HL-60 (cell line): ENCODE results near the gene MPRIP.
"Not testable (repeated sequence)": the region's sequence is repeated elsewhere in the genome, so short reads cannot be mapped to it uniquely, and the experiment has no call there.

Experiments used
- DNase-seq, 2 experiments: peaks; one replicate each; pipeline ENCODE4 v3.0.0-alpha.2; 2010 to 2020; ENCODE audit warnings: low read depth in 1 of 2, low spot score in 1 of 2
- H3K27ac ChIP-seq: fragments of 250-450 bp; sonication (Bioruptor Pico); replicated peaks from 2 replicates; pipeline ENCODE4 v1.5.1; 2020; ENCODE audit warnings: mild to moderate bottlenecking, moderate library complexity
- H3K27me3 ChIP-seq: fragments of 250-450 bp; sonication (Bioruptor Pico); 2 replicates; pipeline ENCODE4 v1.5.1; 2021; ENCODE audit warnings: mild to moderate bottlenecking, moderate library complexity; ENCODE audit not compliant: insufficient read depth, poor library complexity, severe bottlenecking
- H3K4me3 ChIP-seq: replicated peaks from 2 replicates; pipeline ENCODE4 v1.5.1; 2011; ENCODE audit warnings: mild to moderate bottlenecking, control low read depth, low read length; ENCODE audit not compliant: insufficient read depth
- GABPA ChIP-seq: IDR thresholded peaks from 2 replicates; pipeline ENCODE4 v1.6.1; 2012; ENCODE audit warnings: low read depth
- POLR2AphosphoS5 ChIP-seq: IDR thresholded peaks from 2 replicates; pipeline ENCODE4 v1.6.1; 2012; ENCODE audit warnings: low read depth
- REST ChIP-seq: IDR thresholded peaks from 2 replicates; pipeline ENCODE4 v1.6.1; 2012; ENCODE audit warnings: low read depth; ENCODE audit not compliant: insufficient replicate concordance
- SPI1 ChIP-seq: IDR thresholded peaks from 2 replicates; pipeline ENCODE4 v1.6.1; 2012; ENCODE audit warnings: low read depth, mild to moderate bottlenecking, borderline replicate concordance
- TF ChIP-seq, protein P1 (sequence below): IDR thresholded peaks from one replicate; pipeline ENCODE4 v1.5.1; 2011; ENCODE audit warnings: low read length, control low read depth, inconsistent platforms; ENCODE audit not compliant: insufficient read depth

The MPRIP gene

GRCh38 chr17:17001874-17002520 is 40.3 kb upstream of the MPRIP start:
- no peak for TF ChIP-seq GABPA
- TF ChIP-seq, protein P1, sequence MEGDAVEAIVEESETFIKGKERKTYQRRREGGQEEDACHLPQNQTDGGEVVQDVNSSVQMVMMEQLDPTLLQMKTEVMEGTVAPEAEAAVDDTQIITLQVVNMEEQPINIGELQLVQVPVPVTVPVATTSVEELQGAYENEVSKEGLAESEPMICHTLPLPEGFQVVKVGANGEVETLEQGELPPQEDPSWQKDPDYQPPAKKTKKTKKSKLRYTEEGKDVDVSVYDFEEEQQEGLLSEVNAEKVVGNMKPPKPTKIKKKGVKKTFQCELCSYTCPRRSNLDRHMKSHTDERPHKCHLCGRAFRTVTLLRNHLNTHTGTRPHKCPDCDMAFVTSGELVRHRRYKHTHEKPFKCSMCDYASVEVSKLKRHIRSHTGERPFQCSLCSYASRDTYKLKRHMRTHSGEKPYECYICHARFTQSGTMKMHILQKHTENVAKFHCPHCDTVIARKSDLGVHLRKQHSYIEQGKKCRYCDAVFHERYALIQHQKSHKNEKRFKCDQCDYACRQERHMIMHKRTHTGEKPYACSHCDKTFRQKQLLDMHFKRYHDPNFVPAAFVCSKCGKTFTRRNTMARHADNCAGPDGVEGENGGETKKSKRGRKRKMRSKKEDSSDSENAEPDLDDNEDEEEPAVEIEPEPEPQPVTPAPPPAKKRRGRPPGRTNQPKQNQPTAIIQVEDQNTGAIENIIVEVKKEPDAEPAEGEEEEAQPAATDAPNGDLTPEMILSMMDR: peak; percentile 27
- Histone ChIP-seq H3K27ac (no peak overlapping the region), H3K4me3 (no peak overlapping the region), H3K27me3 (no peaks in the 10 kb centered on the region)
- peak in 1 of 2 experiments; percentile 24 for DNase-seq

DNA sequence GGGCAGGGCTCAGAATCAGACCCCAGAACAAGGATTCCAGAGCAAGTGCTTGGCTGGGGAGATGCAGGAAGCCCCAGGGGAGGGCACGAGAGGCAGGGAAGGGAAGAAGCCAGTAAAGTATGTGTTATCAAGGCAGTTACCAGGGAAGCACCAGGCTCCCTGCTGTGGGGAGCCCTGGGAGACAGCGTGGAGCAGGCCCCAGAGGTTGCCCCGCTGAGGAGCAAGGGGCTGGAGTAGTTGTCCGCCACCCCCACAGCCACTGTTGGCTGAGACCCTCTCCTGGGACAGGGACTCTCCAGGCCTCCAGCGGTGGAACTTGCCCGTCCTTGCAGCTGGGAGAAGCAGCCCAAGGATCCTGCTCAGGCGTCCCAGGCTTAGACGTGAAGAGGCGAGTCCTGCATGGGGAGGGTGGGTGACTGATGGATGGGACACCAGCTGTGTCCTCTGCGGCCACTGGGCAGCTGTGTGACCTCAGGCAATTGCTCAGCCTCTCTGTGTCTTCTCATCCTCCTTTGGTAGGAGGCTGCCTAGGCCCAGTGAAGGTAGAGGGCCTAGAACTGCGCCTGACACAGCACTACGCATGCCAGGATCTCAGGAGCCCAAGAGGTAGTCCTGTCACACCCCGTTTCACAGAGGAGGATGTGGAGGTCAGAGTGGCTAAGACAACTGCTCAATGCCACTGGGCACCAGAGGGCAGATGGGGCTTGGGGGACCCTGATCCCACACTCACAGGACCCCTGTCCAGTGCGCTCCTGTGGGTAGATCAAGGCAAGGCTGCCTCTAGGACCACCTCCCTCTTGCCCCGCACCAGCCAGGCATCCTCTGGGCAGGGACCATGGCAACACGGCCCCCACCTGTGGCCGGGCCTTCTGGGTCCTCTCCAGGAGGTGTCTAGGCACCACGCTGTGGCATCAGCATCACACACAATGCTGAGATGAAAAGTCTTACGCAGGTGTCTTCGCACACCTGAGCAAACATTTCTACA is 39.2 kb upstream of the MPRIP start:
- H3K4me3 ChIP-seq, H3K27ac ChIP-seq, DNase-seq, H3K27me3 ChIP-seq: not testable (repeated sequence)

DNA sequence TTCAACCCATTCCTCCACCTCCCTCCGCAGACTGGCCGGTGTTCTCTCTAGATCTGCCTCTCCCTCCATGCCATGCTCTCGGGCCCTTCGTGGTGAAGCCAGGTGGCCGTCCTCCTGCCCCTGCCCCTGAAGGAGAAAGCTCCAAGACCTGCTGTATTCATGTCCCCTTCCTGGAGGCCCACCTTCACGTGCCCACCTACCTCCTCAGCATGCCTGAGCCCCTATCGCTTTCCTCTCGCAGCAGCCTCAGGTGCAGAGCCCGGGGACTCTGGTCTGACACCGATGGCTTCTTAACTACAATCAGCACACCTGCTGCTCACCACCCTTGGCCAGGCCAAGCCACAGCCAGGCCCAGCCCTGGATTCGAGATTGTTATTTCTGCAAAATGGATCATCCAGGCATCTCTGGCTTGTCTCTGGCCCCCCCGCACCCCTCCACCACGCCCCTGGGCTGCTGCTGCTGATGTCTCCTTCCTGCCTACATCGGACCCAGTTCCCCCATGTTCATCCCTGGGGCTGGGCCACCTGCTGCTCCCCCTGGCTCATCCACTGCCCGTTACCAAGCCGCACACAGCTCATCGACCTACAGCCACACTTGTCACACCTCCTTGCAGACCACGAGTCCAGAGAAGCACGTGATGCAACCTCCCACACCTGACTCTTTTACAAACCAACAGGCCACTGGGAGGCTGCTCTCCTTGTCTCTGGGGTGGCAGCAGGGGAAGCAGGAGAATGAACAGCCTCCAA is 37.8 kb upstream of the MPRIP start:
- no peak for TF ChIP-seq SPI1
- TF ChIP-seq POLR2AphosphoS5: no peak
- TF ChIP-seq, protein P1: no peak
- no peak for TF ChIP-seq REST
- no peak for TF ChIP-seq GABPA
- Histone ChIP-seq H3K4me3 (no peak overlapping the region), H3K27me3 (no peaks in the 10 kb centered on the region), H3K27ac (no peak overlapping the region)
- no peak for DNase-seq

- not testable (repeated sequence) for H3K4me3 ChIP-seq, DNase-seq, H3K27ac ChIP-seq, H3K27me3 ChIP-seq
Measured at GRCh38 chr17:17004997-17005614, 37.2 kb upstream of the MPRIP start.

DNA sequence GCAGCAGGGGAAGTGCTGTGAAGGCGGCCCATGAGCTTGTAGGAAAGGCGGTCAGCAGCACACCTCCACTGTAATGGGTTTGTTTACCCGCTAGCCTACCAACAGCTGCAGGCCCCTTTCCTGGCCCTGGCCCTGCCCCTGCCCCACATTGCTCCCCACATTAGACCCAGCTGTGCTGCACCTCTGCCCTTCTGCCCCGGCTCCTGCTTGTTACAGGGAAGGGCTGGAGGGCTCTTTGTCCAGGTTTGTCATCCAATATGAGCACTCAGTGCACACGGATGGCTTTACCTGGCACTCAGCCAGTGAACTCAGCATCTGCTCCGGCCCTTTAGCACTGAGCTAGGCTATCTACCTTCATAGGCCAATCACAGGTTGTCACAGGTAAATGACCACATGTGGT is 34.4 kb upstream of the MPRIP start:
- H3K4me3 ChIP-seq, H3K27ac ChIP-seq, H3K27me3 ChIP-seq, DNase-seq: not testable (repeated sequence)

DNA sequence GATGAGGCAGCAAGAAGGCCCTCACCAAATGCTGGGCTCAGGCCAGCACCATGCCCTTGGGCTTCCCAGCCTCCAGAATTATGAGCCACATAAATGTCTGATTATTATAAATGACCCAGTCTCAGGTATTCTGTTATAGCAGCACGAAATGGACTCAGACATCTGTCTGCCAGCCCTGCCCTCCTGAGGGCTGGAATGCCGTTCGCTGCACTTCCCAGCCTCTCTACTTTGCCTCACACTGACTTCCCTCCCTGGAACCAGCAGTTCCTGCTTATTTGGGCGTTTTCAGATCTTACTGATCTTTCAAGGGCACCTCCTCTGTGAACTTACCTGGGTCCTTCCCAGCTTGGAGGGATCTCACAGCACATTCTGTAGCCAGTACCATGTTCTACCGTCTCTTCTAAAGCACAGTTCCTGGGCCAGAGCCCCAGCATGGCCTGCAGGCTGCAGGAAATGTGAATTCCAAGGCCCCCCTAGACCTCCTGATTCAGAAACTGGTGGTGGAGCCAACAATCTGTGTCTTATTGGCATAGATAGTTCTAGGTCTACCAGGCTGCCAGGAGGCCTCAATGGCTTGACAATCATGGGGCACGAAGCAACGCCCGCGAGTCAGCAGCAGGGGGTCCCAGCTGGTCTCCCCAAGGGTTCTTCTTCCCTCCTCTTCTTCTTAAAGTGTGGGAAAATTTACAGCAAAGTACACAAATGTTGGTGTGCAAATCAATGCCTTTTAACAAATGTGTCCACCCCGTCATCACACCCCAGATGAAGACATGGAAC is 33.4 kb upstream of the MPRIP start:
- not testable (repeated sequence) for H3K4me3 ChIP-seq, DNase-seq, H3K27ac ChIP-seq

GRCh38 chr17:17009972-17010371 is 32.3 kb upstream of the MPRIP start:
- not testable (repeated sequence) for H3K27me3 ChIP-seq, DNase-seq, H3K27ac ChIP-seq, H3K4me3 ChIP-seq

More for the DNA sequence above, 33.4 kb upstream of the MPRIP start:
- not testable (repeated sequence) for H3K27me3 ChIP-seq

DNA sequence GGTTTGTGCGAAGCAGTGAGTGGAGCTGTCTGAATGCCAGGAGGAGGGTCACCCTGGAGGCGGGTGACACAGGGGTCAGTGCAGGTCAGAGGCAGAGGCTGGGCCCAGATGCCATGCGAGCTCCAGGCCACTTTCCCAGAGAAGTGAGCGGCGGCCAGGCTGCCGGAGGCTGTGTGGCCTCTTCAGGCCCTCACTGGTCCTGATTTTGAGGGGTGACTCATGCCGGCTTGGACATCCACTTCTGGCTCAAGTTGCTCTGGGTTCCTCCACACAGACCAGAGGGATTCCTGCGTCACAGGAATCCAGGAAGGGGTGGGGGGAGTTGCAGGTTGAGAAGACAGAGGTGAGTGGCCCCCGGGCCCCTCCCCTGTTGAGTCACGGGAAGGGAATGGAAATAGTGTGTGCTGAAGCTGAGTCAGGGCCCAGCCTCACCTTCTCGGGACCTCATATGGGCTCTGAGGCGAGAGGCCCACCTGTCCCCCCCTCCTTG is 31.7 kb upstream of the MPRIP start:
- not testable (repeated sequence) for H3K27me3 ChIP-seq, H3K27ac ChIP-seq, DNase-seq, H3K4me3 ChIP-seq
